ENCODE data around the gene C19orf25.

Gene C19orf25

GRCh38 chr19:1491849-1492170 lies 12.8 kb upstream of the C19orf25 start:
- TF ChIP-seq CTCF (IDR thresholded peaks at IDR 0.05; ENCODE audit: control extremely low read depth, extremely low read depth, low read depth, missing control alignments), result no peak
- CTCF ChIA-PET, result interaction anchor here (0.8 to 1.6 kb wide), 3 partner anchors 11 to 334 kb away, joined by 3 to 4 read pairs (median 4); no protein-coding TSS in a partner anchor
- POLR2A ChIA-PET, result no interaction called here
- DNase-seq (ENCODE audit: extremely low spot score), result no peak

- POLR2A ChIA-PET, result interaction anchor here (0.9 to 1.3 kb wide), 2 partner anchors 47 to 985 kb away, joined by 4 to 5 read pairs; no protein-coding TSS in a partner anchor
- TF ChIP-seq CTCF (IDR thresholded peaks at IDR 0.05; ENCODE audit: control extremely low read depth, extremely low read depth, low read depth, missing control alignments), result no peak
- CTCF ChIA-PET, result interaction anchor here (0.7 to 1.6 kb wide), 3 partner anchors 13 to 335 kb away, joined by 3 to 4 read pairs (median 4); no protein-coding TSS in a partner anchor
- DNase-seq (ENCODE audit: extremely low spot score), result no peak
Observed at GRCh38 chr19:1491114-1491848, 12.3 kb upstream of the C19orf25 start, which contains the start of gene REEP6. REEP6 (plus strand) TSS chr19:1491181; CDS start chr19:1491270, 89 bp downstream.

- ChIA-PET CTCF (interaction anchor here (0.6 to 1.6 kb wide), 5 partner anchors 11 to 336 kb away, joined by 3 to 4 read pairs (median 3); no protein-coding TSS in a partner anchor), POLR2A (interaction anchor here (0.9 to 1.3 kb wide), 2 partner anchors 46 to 986 kb away, joined by 4 to 5 read pairs; no protein-coding TSS in a partner anchor)
- no peak for TF ChIP-seq CTCF (IDR thresholded peaks at IDR 0.05; ENCODE audit: control extremely low read depth, extremely low read depth, low read depth, missing control alignments)
- peak; percentile 98 for DNase-seq (ENCODE audit: extremely low spot score)
Observed at GRCh38 chr19:1490311-1491113, 11.5 kb upstream of the C19orf25 start, which contains the start of gene PCSK4. PCSK4 (minus strand) TSS chr19:1490350; CDS start chr19:1490346, 4 bp downstream.

- CTCF ChIA-PET, result no interaction called here
- POLR2A ChIA-PET, result interaction anchor here (1.3 kb wide), 1 partner anchor 45 kb away, joined by 4 read pairs; no protein-coding TSS in a partner anchor
- DNase-seq (ENCODE audit: extremely low spot score), result no peak
- no peak for TF ChIP-seq CTCF (IDR thresholded peaks at IDR 0.05; ENCODE audit: control extremely low read depth, extremely low read depth, low read depth, missing control alignments)
Observed at GRCh38 chr19:1489463-1490310, 10.7 kb upstream of the C19orf25 start.

- ChIA-PET POLR2A (no interaction called here), CTCF (no interaction called here)
- DNase-seq (ENCODE audit: extremely low spot score), result no peak
- no peak for TF ChIP-seq CTCF (IDR thresholded peaks at IDR 0.05; ENCODE audit: control extremely low read depth, extremely low read depth, low read depth, missing control alignments)
Observed at GRCh38 chr19:1488282-1488601, 9.2 kb upstream of the C19orf25 start.

Measured in GM10248 (cell line).